Adrenal gland (tissue), 12 donors: ENCODE data around the gene LPAR5. TPM values are rescaled to one million over a fixed set of nuclear protein-coding genes. Genes with fewer than 3 reads are reported as not detected.
"Not testable (repeated sequence)": the region's sequence is repeated elsewhere in the genome, so short reads cannot be mapped to it uniquely, and the experiment has no call there.

Experiments used
- DNase-seq, 7 donors: peaks; one replicate each; pipeline ENCODE4 v3.0.0-alpha.2; 2019 to 2020
- H3K27ac ChIP-seq, 5 donors: fragments of 200-600 bp; sonication (generic) in 4 of 5; 1 replicate in 3 of 5; 2 replicates in 2 of 5; pipeline versions ENCODE4 v1.5.1 to v1.8.0; 2016 to 2020; ENCODE audit warnings: mild to moderate bottlenecking in 1 of 5
- H3K27me3 ChIP-seq: fragments of 200-600 bp; 2 replicates; pipeline ENCODE4 v1.8.0; 2021
- H3K36me3 ChIP-seq, 2 donors: fragments of 200-600 bp; replicated peaks in 1 of 2; 1 replicate in 1 of 2; 2 replicates in 1 of 2; pipeline versions ENCODE4 v1.5.1 to v1.8.0; 2018 to 2022
- H3K4me1 ChIP-seq, 2 donors: fragments of 200-600 bp; replicated peaks in 1 of 2; 1 replicate in 1 of 2; 2 replicates in 1 of 2; pipeline versions ENCODE4 v1.5.1 to v1.8.0; 2018 to 2021
- H3K4me3 ChIP-seq, 4 donors: fragments of 200-600 bp; sonication (generic) in 3 of 4; one replicate each; pipeline ENCODE4 v1.5.1; 2016 to 2018
- H3K9me3 ChIP-seq, 3 donors: fragments of 200-600 bp; sonication (generic) in 1 of 3; replicated peaks in 1 of 3; 1 replicate in 2 of 3; 2 replicates in 1 of 3; pipeline versions ENCODE4 v1.5.1 to v1.8.0; 2016 to 2021
- CTCF ChIP-seq, 6 experiments: fragments of 450-650 bp in 4 of 6; fragments of 200-600 bp in 2 of 6; sonication (generic) in 1 of 6; IDR thresholded peaks; 1 replicate in 5 of 6; 2 replicates in 1 of 6; pipeline versions ENCODE4 v1.5.1 to v1.8.0; 2016 to 2021; ENCODE audit warnings: antibody characterized with exemption in 6 of 6, mild to moderate bottlenecking in 2 of 6, moderate library complexity in 1 of 6
- POLR2A ChIP-seq, 2 donors: fragments of 450-650 bp; IDR thresholded peaks; one replicate each; pipeline ENCODE4 v1.6.1; 2017; ENCODE audit warnings: antibody characterized with exemption in 2 of 2, mild to moderate bottlenecking in 2 of 2, moderate library complexity in 1 of 2
- WGBS, 4 donors: extraction: QIAGEN DNeasy Blood & Tissue Kit in 2 of 4; methylation state at CpG; one replicate each; pipeline versions ENCODE4 v1.1.5 to v1.1.7; 2013 to 2017; 5-methylcytosine and 5-hydroxymethylcytosine counted together
- intact Hi-C, 2 donors: fragments of 100-400 bp; cut with DNase I; formaldehyde crosslinking; loops; one replicate each; pipeline versions ENCODE4 v1.14.1 to v1.15.0; 2022 to 2023
- polyA plus RNA-seq, 3 donors: library from polyadenylated mRNA; stranded (reverse); fragments of 200-250 nt in 2 of 3; fragments of 350-450 nt in 1 of 3; fragmentation: Illumina TruSeq in 1 of 3; extraction: RNeasy Lipid Tissue Mini Kit (QIAGEN cat#74804) in 1 of 3; gene quantifications; one replicate each; pipeline ENCODE4 v1.2.3, GENCODE V29; 2013 to 2014
- total RNA-seq, 9 donors: library from RNA; depleted of rRNA in 4 of 9; stranded (reverse); fragments of >200 nt in 4 of 9; fragments of 120-200 nt in 1 of 9; fragmentation: NEBNext Ultra II Directional in 1 of 9; extraction: Animal tissue kit (Norgen Biotek cat#: 25700) in 1 of 9; gene quantifications; one replicate each; pipeline versions ENCODE4 v1.1.0 to v1.2.4, GENCODE V29; 2013 to 2023
- donor health status: healthy with polysubstance abuse.
- donor health status: Bipolar disorder and iron deficiency.
- donor health status: DM: yes; HTN: yes; CAD: no.
- donor health status: DM: no; HTN: no; CAD: no.
- donor health status: DM: no; HTN: no; CAD: no.
- donor health status: DM: yes; HTN: yes; CAD: no.

The LPAR5 gene
- total and polyA plus RNA-seq, 12 donors, result 0.28 to 11.6 (median 4.7) TPM

GRCh38 chr12:6603095-6603567 is 32.6 kb downstream of the LPAR5 start:
- peaks cover 0 to 44% of the 10 kb centered on the region in 2 donors for H3K36me3 ChIP-seq

GRCh38 chr12:6602526-6602925 is 33.2 kb downstream of the LPAR5 start:
- intact Hi-C loops, result loop anchor here (5.0 kb wide), 2 partner anchors 35 to 40 kb away; partner anchors contain the start of gene NOP2 (in 1 of the 2)
- DNase-seq, result no peak
- peak overlapping the region in 3 of 5 donors; percentile 51 to 67 (median 59) for H3K27ac ChIP-seq
- H3K9me3 ChIP-seq, result no peaks in the 10 kb centered on the region
- H3K4me3 ChIP-seq, result no peak overlapping the region
- H3K4me1 ChIP-seq, result peaks cover 36 to 37% of the 10 kb centered on the region in 2 donors
- TF ChIP-seq CTCF (IDR thresholded peaks at IDR 0.05) (no peak), POLR2A (IDR thresholded peaks at IDR 0.05) (no peak)
- no peaks in the 10 kb centered on the region for H3K27me3 ChIP-seq
- 51 to 77% (median 58%) methylated on average over 3 of the region's 3 CpGs for WGBS, 4 donors
- peaks cover 0 to 50% of the 10 kb centered on the region in 2 donors for H3K36me3 ChIP-seq

More at GRCh38 chr12:6603095-6603567, 32.6 kb downstream of the LPAR5 start:
- Histone ChIP-seq H3K9me3 (no peaks in the 10 kb centered on the region), H3K27ac (peak overlapping the region in 3 of 5 donors; percentile 51 to 67 (median 59)), H3K4me3 (peak overlapping the region in 1 of 4 donors; percentile 37), H3K27me3 (no peaks in the 10 kb centered on the region), H3K4me1 (peaks cover 36 to 37% of the 10 kb centered on the region in 2 donors)
- peak in 6 of 7 donors; percentile 46 to 72 (median 52) for DNase-seq
- intact Hi-C loops, result loop anchor here (5.0 kb wide), 2 partner anchors 36 to 41 kb away; partner anchors contain the start of gene NOP2 (in 1 of the 2)
- 9 to 23% (median 12%) methylated on average over 4 to 6 of the region's 6 CpGs for WGBS, 4 donors
- no peak for TF ChIP-seq POLR2A (IDR thresholded peaks at IDR 0.05)

- intact Hi-C loops, H3K4me3 ChIP-seq, H3K9me3 ChIP-seq, H3K27ac ChIP-seq, DNase-seq, H3K27me3 ChIP-seq, H3K4me1 ChIP-seq: not testable (repeated sequence)
- peaks cover 0 to 100% of the 10 kb centered on the region in 2 donors for H3K36me3 ChIP-seq
- WGBS, 4 donors, result 83 to 92% (median 85%) methylated on average over 10 of the region's 10 CpGs
Measured at GRCh38 chr12:6595673-6596072, 40.1 kb downstream of the LPAR5 start.

GRCh38 chr12:6592087-6592486 is 43.7 kb downstream of the LPAR5 start:
- no peaks in the 10 kb centered on the region for H3K4me1 ChIP-seq
- H3K36me3 ChIP-seq, result peaks cover 0 to 100% of the 10 kb centered on the region in 2 donors
- no peaks in the 10 kb centered on the region for H3K9me3 ChIP-seq
- DNase-seq, result no peak
- 90 to 96% (median 94%) methylated on average over 8 of the region's 8 CpGs for WGBS, 4 donors
- TF ChIP-seq POLR2A (IDR thresholded peaks at IDR 0.05), result no peak
- TF ChIP-seq CTCF (IDR thresholded peaks at IDR 0.05), result no peak
- H3K27me3 ChIP-seq, result no peaks in the 10 kb centered on the region
- no peak overlapping the region for H3K4me3 ChIP-seq
- H3K27ac ChIP-seq, result no peak overlapping the region
- intact Hi-C loops, result no loop called here

- WGBS, 4 donors, result 88 to 94% (median 92%) methylated on average over 8 of the region's 8 CpGs
- DNase-seq, H3K27me3 ChIP-seq, H3K4me3 ChIP-seq, H3K27ac ChIP-seq, H3K9me3 ChIP-seq, intact Hi-C loops, H3K4me1 ChIP-seq: not testable (repeated sequence)
- peaks cover 0 to 100% of the 10 kb centered on the region in 2 donors for H3K36me3 ChIP-seq
Measured at GRCh38 chr12:6586569-6586968, 49.2 kb downstream of the LPAR5 start.

GRCh38 chr12:6584293-6584692 is 51.5 kb downstream of the LPAR5 start:
- TF ChIP-seq CTCF (IDR thresholded peaks at IDR 0.05) (no peak), POLR2A (IDR thresholded peaks at IDR 0.05) (no peak)
- Histone ChIP-seq H3K27ac (no peak overlapping the region), H3K4me1 (no peaks in the 10 kb centered on the region), H3K27me3 (no peaks in the 10 kb centered on the region), H3K9me3 (no peaks in the 10 kb centered on the region), H3K4me3 (no peak overlapping the region), H3K36me3 (peaks cover 0 to 100% of the 10 kb centered on the region in 2 donors)
- no peak for DNase-seq
- intact Hi-C loops, result no loop called here
- 81 to 87% (median 84%) methylated on average over 10 of the region's 10 CpGs for WGBS, 4 donors
